Endodermal cell (in vitro differentiated cells): Measurements from ENCODE around the gene TARDBP. TPM values are rescaled to one million over a fixed set of nuclear protein-coding genes. Genes with fewer than 3 reads are reported as not detected.

Source experiments
- DNase-seq: peaks from one replicate; pipeline ENCODE4 v3.0.0-alpha.2; 2017
- H3K27ac ChIP-seq: 2 replicates; pipeline ENCODE4 v1.5.1; 2013; ENCODE audit warnings: mild to moderate bottlenecking, low read depth, low read length, moderate library complexity
- H3K27me3 ChIP-seq: 2 replicates; pipeline ENCODE4 v1.6.1; 2013; ENCODE audit warnings: mild to moderate bottlenecking, low read length, moderate library complexity; ENCODE audit not compliant: insufficient read depth, control insufficient read depth, poor library complexity, severe bottlenecking
- H3K36me3 ChIP-seq: 2 replicates; pipeline ENCODE4 v1.7.0; 2013; ENCODE audit warnings: mild to moderate bottlenecking, low read length, moderate library complexity; ENCODE audit not compliant: control insufficient read depth, insufficient read depth
- H3K4me1 ChIP-seq: one replicate; pipeline ENCODE4 v1.7.0; 2013; ENCODE audit warnings: low read length; ENCODE audit not compliant: control insufficient read depth, insufficient read depth
- H3K4me3 ChIP-seq: 2 replicates; pipeline ENCODE4 v1.5.1; 2013; ENCODE audit warnings: mild to moderate bottlenecking, low read length, moderate library complexity
- H3K9ac ChIP-seq: 2 replicates; pipeline ENCODE4 v1.6.1; 2013; ENCODE audit warnings: mild to moderate bottlenecking, low read length, moderate library complexity; ENCODE audit not compliant: poor library complexity, severe bottlenecking; ENCODE audit errors: extremely low read depth
- H3K9me3 ChIP-seq: 2 replicates; pipeline ENCODE4 v1.6.1; 2013; ENCODE audit warnings: mild to moderate bottlenecking, low read length, moderate library complexity; ENCODE audit not compliant: control insufficient read depth
- H3K27ac Mint-ChIP-seq: 2 replicates; pipeline ENCODE4 v1.8.0; 2020; ENCODE audit warnings: mixed read lengths
- H3K27me3 Mint-ChIP-seq: 2 replicates; pipeline ENCODE4 v1.8.0; 2021; ENCODE audit warnings: mild to moderate bottlenecking, mixed read lengths; ENCODE audit not compliant: insufficient read depth
- H3K36me3 Mint-ChIP-seq: 2 replicates; pipeline ENCODE4 v1.8.0; 2020; ENCODE audit warnings: low read depth, mixed read lengths
- H3K4me1 Mint-ChIP-seq: 2 replicates; pipeline ENCODE4 v1.8.0; 2020; ENCODE audit warnings: mixed read lengths
- H3K4me3 Mint-ChIP-seq: 2 replicates; pipeline ENCODE4 v1.8.0; 2020; ENCODE audit warnings: mild to moderate bottlenecking, moderate library complexity, mixed read lengths
- H3K9me3 Mint-ChIP-seq: 2 replicates; pipeline ENCODE4 v1.8.0; 2020; ENCODE audit warnings: mild to moderate bottlenecking, mixed read lengths
- WGBS, 2 experiments: methylation state at CpG; one replicate each; pipeline versions ENCODE4 v1.1.5 to v1.1.7; 2013; ENCODE audit warnings: missing lambda C conversion rate in 2 of 2, mixed read lengths in 1 of 2; ENCODE audit not compliant: insufficient coverage in 1 of 2, insufficient read length in 1 of 2; 5-methylcytosine and 5-hydroxymethylcytosine counted together
- total RNA-seq, 2 donors: library from RNA; stranded (reverse); fragmentation: NEBNext Ultra II Directional in 1 of 2; extraction: Animal tissue kit (Norgen Biotek cat#: 25700) in 1 of 2; gene quantifications; 2 replicates in 1 of 2; 3 replicates in 1 of 2; pipeline ENCODE4 v1.2.1, GENCODE V29; 2021
- TF ChIP-seq, protein P1 (sequence below): fragments of 200-600 bp; sonication (generic); conservative IDR thresholded peaks from 2 replicates; pipeline ENCODE4 v1.5.0; 2021; ENCODE audit warnings: antibody characterized with exemption, mild to moderate bottlenecking

TARDBP gene
- total RNA-seq, 2 donors from 2014 or later: 203 to 216 TPM

GRCh38 chr1:11052839-11053757 lies 40.6 kb downstream of the TARDBP start:
- Histone ChIP-seq H3K9me3 (no peaks in the 10 kb centered on the region), H3K9ac (no peak overlapping the region), H3K4me3 (no peak overlapping the region), H3K4me1 (no peaks in the 10 kb centered on the region), H3K27ac (peak overlapping the region; percentile 24), H3K27me3 (no peaks in the 10 kb centered on the region), H3K36me3 (peaks cover 15% of the 10 kb centered on the region)
- H3K4me1 Mint-ChIP-seq: peaks cover 6% of the 10 kb centered on the region
- H3K4me3 Mint-ChIP-seq: no peak overlapping the region
- WGBS, 2 experiments: 83 to 89% methylated on average over 18 to 29 of the region's 29 CpGs
- no peaks in the 10 kb centered on the region for H3K27me3 Mint-ChIP-seq
- no peak for DNase-seq
- peaks cover 20% of the 10 kb centered on the region for H3K36me3 Mint-ChIP-seq
- TF ChIP-seq, protein P1, sequence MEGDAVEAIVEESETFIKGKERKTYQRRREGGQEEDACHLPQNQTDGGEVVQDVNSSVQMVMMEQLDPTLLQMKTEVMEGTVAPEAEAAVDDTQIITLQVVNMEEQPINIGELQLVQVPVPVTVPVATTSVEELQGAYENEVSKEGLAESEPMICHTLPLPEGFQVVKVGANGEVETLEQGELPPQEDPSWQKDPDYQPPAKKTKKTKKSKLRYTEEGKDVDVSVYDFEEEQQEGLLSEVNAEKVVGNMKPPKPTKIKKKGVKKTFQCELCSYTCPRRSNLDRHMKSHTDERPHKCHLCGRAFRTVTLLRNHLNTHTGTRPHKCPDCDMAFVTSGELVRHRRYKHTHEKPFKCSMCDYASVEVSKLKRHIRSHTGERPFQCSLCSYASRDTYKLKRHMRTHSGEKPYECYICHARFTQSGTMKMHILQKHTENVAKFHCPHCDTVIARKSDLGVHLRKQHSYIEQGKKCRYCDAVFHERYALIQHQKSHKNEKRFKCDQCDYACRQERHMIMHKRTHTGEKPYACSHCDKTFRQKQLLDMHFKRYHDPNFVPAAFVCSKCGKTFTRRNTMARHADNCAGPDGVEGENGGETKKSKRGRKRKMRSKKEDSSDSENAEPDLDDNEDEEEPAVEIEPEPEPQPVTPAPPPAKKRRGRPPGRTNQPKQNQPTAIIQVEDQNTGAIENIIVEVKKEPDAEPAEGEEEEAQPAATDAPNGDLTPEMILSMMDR: no peak
- H3K9me3 Mint-ChIP-seq: no peaks in the 10 kb centered on the region
- H3K27ac Mint-ChIP-seq: no peak overlapping the region

- 78 to 84% methylated on average over 6 to 10 of the region's 10 CpGs for WGBS, 2 experiments
- peaks cover 6% of the 10 kb centered on the region for H3K4me1 Mint-ChIP-seq
- H3K9me3 ChIP-seq: no peaks in the 10 kb centered on the region
- TF ChIP-seq, protein P1: no peak
- no peaks in the 10 kb centered on the region for H3K27me3 ChIP-seq
- peaks cover 24% of the 10 kb centered on the region for H3K36me3 Mint-ChIP-seq
- no peak overlapping the region for H3K27ac Mint-ChIP-seq
- peak; percentile 90 for DNase-seq
- peaks cover 1% of the 10 kb centered on the region for H3K4me1 ChIP-seq
- no peak overlapping the region for H3K27ac ChIP-seq
- no peak overlapping the region for H3K4me3 ChIP-seq
- no peak overlapping the region for H3K9ac ChIP-seq
- no peaks in the 10 kb centered on the region for H3K9me3 Mint-ChIP-seq
- H3K27me3 Mint-ChIP-seq: no peaks in the 10 kb centered on the region
- no peak overlapping the region for H3K4me3 Mint-ChIP-seq
- H3K36me3 ChIP-seq: peaks cover 16% of the 10 kb centered on the region
These were observed 41.3 kb downstream of the TARDBP start for GRCh38 chr1:11053758-11054137.

DNA sequence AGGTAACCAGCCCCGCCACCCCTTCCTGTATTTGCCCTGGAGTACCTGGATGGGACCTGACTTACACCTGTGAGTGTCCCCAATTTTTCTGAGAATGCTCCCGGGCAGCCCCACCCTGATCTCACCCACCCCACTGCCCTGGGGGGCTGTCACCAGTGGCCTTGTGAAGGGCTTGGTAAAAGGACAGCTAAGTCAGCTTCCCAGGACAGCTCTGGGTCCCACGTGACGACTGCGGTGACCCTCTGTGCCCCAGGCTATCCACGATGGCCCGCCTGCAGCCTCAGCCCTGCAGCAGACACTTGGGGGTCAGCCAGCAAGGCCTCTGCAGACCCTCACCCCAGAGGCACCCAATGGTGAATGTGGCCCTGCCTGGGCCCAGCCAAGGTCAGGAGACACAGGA lies 41.7 kb downstream of the TARDBP start:
- no peak overlapping the region for H3K9ac ChIP-seq
- H3K36me3 Mint-ChIP-seq: peaks cover 24% of the 10 kb centered on the region
- no peaks in the 10 kb centered on the region for H3K27me3 ChIP-seq
- no peaks in the 10 kb centered on the region for H3K9me3 Mint-ChIP-seq
- peaks cover 6% of the 10 kb centered on the region for H3K4me1 Mint-ChIP-seq
- no peak overlapping the region for H3K27ac ChIP-seq
- TF ChIP-seq, protein P1: no peak
- no peaks in the 10 kb centered on the region for H3K9me3 ChIP-seq
- no peak overlapping the region for H3K4me3 ChIP-seq
- WGBS, 2 experiments: 93% methylated on average over 3 to 7 of the region's 7 CpGs
- H3K36me3 ChIP-seq: peaks cover 16% of the 10 kb centered on the region
- no peaks in the 10 kb centered on the region for H3K27me3 Mint-ChIP-seq
- peaks cover 3% of the 10 kb centered on the region for H3K4me1 ChIP-seq
- H3K27ac Mint-ChIP-seq: no peak overlapping the region
- no peak for DNase-seq
- H3K4me3 Mint-ChIP-seq: no peak overlapping the region
